GM18502 (cell line): ENCODE measurements around the gene JOSD2.
A peak's percentile ranks its signal among the peaks of the same experiment; 100 is the strongest.

ENCODE experiments used
- ATAC-seq: cut with Tn5 transposase; IDR thresholded peaks from one replicate; pipeline ENCODE4 v1.9.1; 2021; ENCODE audit warnings: mild to moderate bottlenecking; ENCODE audit not compliant: unreplicated experiment, poor library complexity

Gene JOSD2, protein sequence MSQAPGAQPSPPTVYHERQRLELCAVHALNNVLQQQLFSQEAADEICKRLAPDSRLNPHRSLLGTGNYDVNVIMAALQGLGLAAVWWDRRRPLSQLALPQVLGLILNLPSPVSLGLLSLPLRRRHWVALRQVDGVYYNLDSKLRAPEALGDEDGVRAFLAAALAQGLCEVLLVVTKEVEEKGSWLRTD

DNA sequence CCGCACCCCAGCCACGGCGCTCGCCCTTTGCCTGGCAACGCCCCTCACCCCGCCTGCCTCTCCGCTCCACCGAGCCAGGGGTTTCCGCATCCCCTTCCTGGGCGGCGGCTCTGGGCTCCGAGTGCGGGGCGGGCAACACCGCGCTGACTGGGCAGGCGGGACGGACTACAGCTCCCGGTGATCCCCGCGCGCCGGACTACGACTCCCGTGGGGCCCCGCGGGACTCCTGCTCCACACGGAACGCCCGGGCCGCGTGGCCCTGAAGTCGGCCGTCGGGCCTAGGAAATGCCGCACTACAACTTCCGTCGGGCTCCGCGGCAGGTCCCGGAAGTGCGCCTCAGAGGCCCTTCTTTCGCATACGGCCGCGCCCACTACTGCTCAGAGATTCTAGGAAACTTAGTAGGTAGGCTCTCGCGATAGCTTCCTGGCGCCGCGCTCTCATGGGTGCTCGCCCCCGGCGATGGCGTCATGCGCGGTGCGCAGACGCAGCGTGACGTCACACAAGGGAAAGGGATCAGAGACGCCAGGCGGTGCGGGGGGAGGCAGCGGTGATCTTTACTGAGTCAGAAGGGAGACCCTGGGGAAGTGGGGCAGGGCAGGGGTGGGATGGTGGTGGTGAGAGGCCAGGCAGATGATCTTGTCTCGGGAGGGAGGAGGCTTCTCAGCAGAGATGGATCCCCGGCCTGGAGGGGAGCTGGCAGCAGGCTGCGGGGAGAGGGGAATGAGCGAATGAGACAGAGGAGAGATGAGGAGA is at the start of gene JOSD2:
Gene JOSD2 (minus strand): TSS at position 123 of the 754 bp plus-strand sequence. CDS start 760 bp downstream, outside the sequence.
- ATAC-seq: peak; percentile 88

DNA sequence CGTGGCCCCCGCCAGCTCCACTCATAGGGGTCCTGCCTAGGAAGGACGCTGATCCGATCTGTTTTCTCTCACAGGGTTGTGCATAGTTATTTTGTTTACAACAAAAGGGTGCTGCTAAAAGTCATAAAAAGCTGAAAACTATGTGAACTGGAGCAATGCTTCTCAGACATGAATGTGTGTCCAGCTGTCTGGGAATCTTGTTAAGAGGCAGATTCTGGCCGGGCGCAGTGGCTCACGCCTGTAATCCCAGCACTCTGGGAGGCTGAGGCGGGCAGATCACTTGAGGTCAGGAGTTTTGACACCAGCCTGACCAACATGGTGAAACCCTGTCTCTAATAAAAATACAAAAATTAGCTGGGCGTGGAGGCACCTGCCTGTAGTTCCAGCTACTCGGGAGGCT is 48.6 kb upstream of the JOSD2 start:
- ATAC-seq: no peak

DNA sequence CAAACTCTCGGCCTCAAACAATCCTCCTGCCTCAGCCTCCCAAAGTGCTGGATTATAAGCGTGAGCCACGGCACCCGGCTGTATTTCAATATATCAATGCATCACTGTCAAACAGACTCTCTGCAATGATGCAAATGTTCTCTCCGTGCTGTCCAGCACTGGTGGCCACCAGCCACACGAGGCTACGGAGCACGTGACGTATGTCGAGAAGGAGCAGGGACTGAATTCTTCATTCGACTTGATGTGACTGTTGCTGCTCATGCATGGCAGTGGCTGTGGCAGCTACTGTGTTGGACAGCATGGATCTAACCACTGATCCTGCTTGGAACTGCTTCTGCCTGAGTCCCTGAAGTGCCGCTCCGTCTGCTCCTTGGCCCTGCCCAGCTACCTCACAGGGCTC is 47.5 kb upstream of the JOSD2 start:
- ATAC-seq: no peak

DNA sequence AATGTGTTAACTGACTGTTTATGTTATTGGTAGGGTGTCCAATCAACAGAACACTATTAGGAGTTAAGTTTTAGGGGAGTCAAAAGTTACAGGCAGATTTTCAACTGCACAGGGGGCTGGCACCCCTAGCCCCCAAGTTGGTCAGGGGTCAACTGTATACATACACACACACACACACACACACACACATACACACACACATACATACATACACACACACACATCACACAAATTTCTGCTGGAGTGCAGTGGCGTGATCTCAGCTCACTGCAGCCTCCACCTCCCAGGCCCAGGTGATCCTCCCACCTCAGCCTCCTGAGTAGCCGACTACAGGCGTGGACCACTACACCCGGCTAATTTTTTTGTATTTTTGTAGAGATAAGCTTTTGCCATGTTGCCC is 47.0 kb upstream of the JOSD2 start:
- no peak for ATAC-seq

DNA sequence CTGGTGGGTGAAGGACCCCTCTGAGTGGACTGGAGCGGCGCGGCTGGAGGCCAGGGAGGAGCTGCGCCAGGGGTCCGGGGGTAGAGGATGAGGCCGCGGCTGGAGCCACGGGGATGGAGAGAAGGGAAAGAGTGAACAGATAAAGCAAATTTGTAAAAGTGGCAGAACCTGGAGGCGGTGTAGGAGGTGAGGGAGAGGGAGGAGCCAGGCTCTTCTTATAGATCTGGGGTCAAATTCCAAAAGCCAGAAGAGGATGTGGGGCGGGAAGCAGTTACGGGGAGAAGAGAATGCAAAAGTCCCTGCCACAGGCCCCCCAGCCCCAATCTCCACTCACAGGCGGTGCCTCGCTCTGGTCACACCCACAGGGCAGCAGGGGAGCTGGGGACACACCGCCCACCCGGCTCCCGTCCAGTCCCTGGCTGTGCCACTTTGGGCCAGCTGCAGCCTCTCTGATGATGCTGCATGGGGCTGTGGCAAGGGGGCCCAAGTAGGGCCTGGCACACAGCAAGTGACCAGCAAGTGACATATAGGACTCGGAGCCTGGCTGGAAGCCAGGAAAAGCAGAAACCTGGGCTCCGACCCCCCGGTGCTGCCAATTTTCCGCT is 46.1 kb upstream of the JOSD2 start:
- ATAC-seq: no peak

DNA sequence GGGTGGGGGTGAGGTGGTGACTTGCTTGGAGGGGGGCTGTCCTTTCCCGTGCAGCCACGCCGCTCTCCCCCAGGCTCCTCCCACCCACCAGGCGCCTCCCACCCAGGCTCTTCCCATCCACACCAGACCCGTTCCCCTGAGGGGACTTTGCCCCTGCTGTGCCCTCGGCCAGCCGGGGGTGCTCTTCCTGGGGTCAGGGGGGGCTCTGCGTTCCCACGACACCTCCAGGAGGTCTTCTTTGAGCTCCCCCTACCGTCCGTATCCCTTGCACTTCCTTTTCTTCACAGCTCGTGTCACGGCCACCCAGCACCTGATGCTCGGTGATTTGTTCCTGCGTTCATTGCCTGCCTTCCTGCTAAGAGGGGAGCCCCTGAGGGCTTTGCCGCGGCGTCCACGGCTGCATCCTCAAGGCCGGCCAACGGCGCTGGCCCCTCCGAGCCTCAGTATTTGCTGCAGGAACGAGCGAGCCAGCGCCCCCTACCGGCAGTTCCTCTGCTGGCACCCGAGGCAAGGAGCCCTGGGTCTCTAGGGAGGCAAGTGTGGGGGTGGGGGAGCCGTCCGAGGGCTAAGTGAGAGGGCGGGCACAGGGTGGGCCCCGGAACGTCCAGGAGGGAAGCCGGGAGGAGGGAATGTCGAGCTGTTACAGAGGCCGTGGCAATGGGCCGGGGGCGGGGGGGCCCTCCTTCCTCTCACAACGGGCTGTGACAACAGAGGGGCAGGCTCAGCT is 45.5 kb upstream of the JOSD2 start:
- ATAC-seq: no peak

DNA sequence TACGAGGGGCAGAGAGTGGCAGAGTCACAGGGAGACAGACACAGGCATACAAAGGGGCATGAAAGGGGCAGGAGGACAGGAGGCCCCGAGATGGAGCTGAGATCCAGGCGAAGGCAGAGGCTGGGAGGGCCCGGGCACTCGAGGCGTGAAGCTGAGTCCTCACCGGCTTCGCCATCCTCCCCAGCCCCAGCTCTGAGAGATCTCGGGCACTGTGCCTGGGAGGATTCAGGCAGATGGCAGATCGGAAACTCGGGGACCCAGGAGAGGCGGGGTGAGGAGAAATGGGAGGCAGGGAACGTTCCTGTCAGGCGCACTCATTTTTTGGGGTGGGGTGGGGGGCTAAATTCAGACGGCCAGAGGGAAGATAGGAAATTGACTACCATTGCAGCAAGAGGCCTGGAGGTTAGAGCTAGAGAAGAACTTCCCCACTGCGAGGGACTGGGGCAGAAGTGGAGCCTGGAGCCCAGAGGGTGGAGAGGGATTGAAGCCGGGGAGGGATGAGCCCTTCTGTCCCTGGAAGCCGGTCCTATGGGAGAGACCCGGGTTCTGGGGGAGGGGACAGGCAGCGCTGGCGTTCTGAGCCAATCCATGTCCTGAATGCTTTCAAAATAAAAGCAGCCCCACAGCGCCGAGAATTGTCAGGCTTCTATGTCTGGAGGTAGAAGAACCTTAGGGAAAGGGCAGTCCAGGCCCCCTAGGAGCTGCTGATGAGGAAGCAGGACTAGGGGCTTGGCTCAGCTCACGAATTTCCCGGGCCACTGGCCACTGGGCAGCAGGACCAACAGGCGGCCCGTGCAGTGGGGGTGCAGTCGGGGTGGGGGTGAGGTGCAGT is 44.7 kb upstream of the JOSD2 start:
- no peak for ATAC-seq

DNA sequence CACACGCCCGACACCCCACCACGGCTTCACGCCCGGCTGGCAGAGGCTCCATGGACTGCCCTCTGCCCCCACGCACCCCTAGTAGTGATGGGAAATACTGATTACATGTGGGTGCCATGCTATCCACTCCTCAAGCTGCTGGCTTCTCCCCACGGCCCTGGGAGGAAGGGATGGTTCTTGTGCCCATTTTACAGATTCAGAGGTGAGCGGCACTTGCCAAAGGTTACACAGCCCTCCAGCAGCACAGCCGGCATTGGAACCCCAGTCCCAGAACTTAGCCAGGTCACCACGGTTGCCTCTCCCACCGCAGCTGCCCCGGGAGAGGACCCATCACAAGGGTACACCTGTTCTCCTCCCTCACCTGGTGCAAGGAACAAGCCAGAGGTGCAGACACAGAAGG is 44.0 kb upstream of the JOSD2 start:
- ATAC-seq: no peak

DNA sequence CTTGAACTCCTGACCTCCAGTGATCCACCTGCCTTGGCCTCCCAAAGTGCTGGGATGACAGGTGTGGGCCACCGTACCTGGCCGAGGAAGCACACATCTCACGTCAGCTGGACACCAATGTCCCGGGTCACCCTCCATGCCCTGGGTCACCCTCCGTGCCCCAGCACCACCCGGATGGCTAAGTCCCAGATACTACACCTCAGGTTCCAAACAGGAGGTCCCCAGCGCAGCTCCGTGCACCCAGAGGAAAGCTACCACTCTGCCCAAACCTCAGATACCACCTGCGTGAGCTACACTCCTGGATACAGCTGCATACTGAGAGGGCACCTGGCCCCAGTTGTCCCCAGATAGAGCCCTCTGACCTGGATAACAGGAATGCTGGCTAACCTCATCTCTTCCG is 43.2 kb upstream of the JOSD2 start:
- no peak for ATAC-seq

DNA sequence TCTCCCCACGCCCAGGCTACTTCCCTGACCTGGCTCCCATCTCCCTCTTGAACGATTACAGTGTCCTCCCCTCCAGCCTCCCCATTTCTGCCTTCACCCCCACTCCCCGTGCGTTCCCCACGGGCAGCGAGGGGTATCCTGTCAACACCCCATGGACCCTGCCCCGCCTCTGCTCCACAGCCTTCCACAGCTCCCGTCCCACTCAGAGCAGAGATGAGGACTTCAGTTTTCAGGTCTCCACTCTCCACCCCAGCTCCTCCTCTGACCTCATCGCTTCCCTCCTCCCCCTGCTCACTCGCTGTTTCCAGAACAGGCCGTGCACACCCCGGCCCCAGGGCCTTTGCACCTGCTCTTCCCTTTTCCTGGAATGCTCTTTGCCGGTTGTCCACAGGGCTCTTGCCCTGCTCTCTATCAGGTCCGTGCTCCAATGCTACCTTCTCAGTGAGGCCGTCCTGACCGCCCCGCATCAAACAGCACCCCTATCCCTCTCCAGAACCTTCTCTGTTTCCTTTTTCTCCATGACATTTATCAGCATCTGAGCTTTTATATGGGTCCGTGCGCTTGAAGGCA is 42.2 kb upstream of the JOSD2 start:
- ATAC-seq: no peak

DNA sequence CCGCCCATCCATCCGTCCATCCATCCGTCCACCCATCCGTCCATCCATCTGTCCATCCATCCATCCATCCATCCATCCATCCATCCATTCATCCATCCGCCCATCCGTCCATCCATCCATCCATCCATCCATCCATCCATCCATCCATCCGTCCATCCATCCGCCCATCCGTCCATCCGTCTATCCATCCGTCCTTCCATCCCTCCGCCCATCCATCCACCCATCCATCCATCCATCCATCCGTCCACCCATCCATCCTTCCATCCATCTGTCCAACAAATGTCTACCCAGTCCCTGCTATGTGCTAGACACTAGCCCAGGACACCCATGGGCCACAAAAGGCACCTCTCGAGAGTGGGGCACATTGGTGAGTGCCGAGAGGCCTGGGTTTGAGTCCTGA is 41.5 kb upstream of the JOSD2 start:
- ATAC-seq: no peak

DNA sequence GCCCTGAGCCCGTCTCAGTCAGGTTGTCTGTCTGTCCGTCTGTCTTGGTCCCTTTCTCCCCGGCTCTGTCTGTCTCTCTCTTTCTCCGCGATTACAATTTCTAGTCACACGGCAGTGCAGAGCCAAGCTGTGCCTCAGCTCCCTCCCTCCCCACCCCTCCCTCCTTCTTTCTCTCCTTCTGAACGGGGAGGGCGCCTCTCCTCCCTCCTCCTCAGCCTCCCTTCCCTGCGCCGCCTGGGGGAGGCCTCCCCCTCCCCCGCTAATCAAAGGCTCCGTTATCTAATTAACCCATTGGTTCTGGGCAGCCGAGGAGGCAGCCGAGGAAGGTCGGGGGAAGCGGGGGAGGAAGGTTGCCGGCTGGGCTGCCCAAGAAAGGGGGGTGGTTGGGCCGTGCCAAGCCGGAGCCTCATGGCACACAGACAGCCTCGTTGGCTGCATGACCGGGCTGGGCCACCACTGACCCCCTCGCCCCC is 40.8 kb upstream of the JOSD2 start:
- ATAC-seq: no peak

DNA sequence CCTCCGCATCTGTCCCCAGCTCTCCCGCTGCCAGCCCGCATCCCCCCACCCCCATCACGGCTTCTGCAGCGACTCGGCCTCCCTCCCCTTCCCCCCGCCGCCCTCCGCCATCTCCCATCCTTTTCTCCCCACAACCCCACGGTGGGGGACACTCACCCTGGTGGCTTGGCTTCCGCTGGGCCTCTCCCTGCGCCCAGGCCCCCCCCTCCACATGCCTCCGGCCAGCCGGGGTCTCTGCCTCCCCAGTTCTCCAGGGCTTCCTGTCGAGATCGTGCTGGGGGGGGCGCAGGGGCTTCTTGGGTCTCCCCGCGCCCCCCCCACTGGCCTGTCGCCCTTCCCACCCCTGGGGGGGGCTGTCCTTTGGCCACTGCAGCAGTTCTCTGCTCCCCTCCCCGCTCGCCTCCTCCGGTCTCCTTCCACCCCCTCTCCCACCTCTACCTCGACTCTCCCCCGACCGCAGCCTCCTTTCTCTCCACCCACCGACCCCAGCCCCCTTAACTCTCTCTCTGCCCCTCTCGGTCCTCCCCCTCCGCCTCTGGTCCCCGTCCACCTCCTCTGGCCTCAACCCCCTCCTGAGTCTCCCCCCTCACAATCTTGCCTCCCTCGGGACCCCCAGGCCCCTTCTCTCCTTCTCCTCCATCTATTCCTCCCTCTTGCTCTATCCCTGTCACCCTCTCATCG is 40.2 kb upstream of the JOSD2 start:
- ATAC-seq: no peak

DNA sequence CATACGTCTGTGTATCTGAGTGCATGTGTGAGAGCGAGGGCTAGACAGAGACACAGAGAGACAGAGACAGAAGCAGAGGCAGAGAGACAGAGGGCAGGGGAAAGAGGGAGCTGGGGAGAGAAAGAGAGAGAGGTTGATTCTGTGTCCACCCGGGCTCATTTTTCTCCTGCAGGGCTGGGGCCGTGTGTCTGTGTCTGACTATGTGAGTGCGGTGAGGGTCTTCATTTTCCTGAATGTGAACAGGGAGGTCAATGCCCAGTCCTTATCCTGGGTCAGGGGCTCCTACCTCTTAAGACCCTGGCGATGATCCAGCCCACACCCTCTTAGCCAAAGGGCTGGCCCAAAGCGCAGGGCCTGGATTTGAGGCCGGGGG is 39.6 kb upstream of the JOSD2 start:
- ATAC-seq: no peak

DNA sequence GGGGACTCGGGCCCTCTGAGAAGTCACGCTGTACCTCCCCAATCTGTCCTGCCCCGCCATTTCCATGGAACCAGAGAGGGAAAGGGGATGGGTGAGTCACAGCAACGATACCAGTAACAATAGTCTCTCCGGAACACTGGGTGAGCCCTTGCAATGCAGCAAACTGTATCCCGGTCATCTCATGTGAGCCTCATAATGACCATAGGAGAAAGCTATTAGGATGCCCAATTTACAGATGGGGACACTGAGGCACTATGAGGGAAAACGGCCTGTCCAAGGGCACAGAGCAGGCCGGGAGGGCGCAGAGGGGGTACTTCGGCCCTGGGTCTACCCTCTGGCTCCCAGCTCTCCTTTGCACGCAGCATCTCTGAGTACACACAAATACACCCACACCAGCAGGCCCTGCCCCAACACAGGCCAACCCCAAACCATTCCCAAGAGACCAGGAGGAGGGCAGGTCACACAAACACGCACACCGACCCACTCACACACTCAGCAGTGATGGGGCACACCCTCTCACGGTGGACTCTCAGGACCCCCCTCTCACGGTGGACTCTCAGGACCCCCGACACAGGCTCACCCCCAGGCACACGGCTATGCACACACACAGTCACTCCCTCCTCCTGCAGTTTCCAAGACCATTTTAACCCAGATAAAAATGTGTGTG is 39.1 kb upstream of the JOSD2 start:
- no peak for ATAC-seq

DNA sequence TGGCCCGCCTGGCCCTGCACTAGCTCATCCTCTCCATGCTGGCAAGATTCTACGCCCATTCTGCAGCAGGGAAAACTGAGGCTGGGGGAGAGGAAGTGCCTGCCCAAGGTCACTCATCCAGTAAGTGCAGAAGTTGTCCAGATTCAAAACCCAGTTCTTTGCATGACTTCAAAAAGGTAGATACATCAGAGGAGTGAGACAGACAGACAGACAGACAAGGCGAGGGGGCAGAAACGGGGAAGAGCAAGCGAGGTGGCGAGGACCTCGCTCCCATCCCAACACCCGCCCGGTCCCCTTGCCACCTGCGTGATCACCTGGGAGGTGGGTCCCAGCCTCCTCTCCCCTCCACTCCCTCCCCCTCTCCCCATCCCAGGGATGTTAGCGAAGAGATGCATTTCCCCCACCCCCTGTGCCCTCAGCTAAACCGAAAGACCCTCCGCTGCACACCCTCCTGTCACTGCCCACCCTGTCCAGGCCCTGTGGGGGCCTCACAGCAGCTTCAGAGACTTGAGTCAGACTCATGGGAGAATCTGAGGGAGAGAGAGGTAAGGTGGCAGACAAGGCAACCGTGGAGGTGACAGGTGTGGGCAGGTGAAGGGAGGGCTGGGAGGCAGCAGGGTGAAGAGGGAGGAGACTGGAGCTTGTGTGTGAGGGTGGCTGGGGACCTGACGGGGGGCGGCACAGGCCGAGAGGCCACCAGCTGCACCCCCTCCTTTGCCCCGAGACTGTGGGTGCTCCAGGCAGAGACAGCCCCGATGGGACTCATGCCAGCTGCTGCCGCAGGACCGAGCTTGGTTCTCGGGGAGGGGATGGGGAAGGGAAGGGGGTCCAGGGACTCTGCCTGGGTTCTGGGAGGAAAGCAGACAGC is 38.3 kb upstream of the JOSD2 start:
- no peak for ATAC-seq

DNA sequence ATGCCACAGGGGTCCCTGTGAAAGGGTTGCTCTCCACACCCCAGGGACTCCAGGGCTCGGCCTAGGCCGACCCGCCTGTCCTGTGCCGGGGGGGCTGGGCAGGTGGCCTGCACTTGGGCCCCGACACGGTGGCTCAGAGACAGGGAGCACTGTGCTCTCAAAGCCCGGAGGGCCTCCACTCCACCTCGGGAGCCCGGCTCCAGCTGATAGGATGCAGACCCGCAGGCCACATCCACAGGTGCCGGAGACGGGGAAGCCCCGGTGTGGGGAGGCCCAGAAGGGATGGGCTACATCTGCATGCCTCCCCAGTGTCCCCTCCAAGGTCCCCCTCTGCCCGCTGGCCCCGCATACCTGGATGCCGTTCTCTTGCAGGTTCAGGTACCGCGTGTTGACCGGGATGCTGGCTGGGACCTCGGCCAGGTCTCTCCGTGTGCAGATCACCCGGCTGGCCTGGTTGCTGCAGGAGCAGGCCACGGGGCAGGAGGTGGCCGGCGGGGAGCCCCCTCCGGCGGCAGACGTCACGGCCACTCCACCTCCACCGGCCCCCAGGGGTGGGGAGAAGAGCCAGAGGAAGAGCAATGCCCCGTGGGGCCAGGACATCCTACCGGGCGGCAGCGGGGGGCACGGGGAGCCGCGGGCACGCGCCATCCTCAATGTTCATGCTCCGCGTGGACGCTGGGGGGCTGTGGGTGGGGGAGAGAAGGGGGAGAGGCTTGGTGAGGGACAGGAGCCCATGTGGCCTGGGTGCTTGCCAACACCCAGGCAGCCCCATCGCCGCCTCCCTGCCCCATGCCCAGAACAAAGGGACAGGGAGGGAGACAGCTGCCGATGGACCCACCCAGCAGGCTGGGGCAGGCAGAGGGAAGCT is 37.4 kb upstream of the JOSD2 start:
- ATAC-seq: no peak
